Measurements from ENCODE around the gene AKT3.

The AKT3 gene

GRCh38 chr1:243730487-243731150 is 119.4 kb downstream of the AKT3 start:
- DNase-seq: no peak

GRCh38 chr1:243729956-243730355 is 120.1 kb downstream of the AKT3 start:
- DNase-seq: no peak

GRCh38 chr1:243727503-243728203 is 122.4 kb downstream of the AKT3 start:
- DNase-seq: no peak

- no peak for DNase-seq
These were observed 123.1 kb downstream of the AKT3 start for GRCh38 chr1:243726806-243727502.

GRCh38 chr1:243725846-243726245 is 124.2 kb downstream of the AKT3 start:
- DNase-seq: peak; percentile 21

GRCh38 chr1:243725075-243725474 is 125.0 kb downstream of the AKT3 start:
- no peak for DNase-seq

- no peak for DNase-seq
These were observed 126.5 kb downstream of the AKT3 start for GRCh38 chr1:243723458-243724043.

- DNase-seq: no peak
These were observed 127.0 kb downstream of the AKT3 start for GRCh38 chr1:243723050-243723449.

- no peak for DNase-seq
These were observed 130.6 kb downstream of the AKT3 start for GRCh38 chr1:243719476-243719875.

- DNase-seq: peak; percentile 95
These were observed 131.2 kb downstream of the AKT3 start for GRCh38 chr1:243718893-243719292.

GRCh38 chr1:243718022-243718421 is 132.0 kb downstream of the AKT3 start:
- no peak for DNase-seq

- peak; percentile 65 for DNase-seq
These were observed 133.1 kb downstream of the AKT3 start for GRCh38 chr1:243716906-243717305.

GRCh38 chr1:243715285-243715684 is 134.8 kb downstream of the AKT3 start:
- no peak for DNase-seq

- peak; percentile 62 for DNase-seq
These were observed 136.4 kb downstream of the AKT3 start for GRCh38 chr1:243713470-243714186.

GRCh38 chr1:243712941-243713340 is 137.1 kb downstream of the AKT3 start:
- no peak for DNase-seq

- DNase-seq: no peak
These were observed 137.8 kb downstream of the AKT3 start for GRCh38 chr1:243712242-243712641.

- DNase-seq: no peak
These were observed 139.6 kb downstream of the AKT3 start for GRCh38 chr1:243710467-243710866.

GRCh38 chr1:243708210-243708609 is 141.8 kb downstream of the AKT3 start:
- peak; percentile 14 for DNase-seq

- no peak for DNase-seq
These were observed 143.5 kb downstream of the AKT3 start for GRCh38 chr1:243706563-243706962.

GRCh38 chr1:243705585-243705984 is 144.5 kb downstream of the AKT3 start:
- no peak for DNase-seq

GRCh38 chr1:243701872-243702271 is 148.2 kb downstream of the AKT3 start:
- DNase-seq: no peak

GRCh38 chr1:243693800-243694199 is 156.2 kb downstream of the AKT3 start:
- DNase-seq: no peak

- no peak for DNase-seq
These were observed 163.9 kb downstream of the AKT3 start for GRCh38 chr1:243686159-243686558.

Data from fibroblast of skin of right quadriceps (primary cell).